Activated B cell treated with CpG ODN at 0.5 μM for 24 hours (primary cell): ENCODE results near the gene LHX3. TPM values are rescaled to one million over a fixed set of nuclear protein-coding genes. Genes with fewer than 3 reads are reported as not detected.

Source experiments
- ATAC-seq: fragments of 200-7000 bp; cut with Tn5 transposase; one replicate; pipeline ENCODE4 v1.10.0; 2021; ENCODE audit warnings: low read depth, mild to moderate bottlenecking, moderate library complexity
- CTCF ChIA-PET: fragments of 350-600 bp; sonication (Branson Sonifier 250); formaldehyde crosslinking; loops from one replicate; lab custom pipeline; 2021; ENCODE audit warnings: antibody characterized with exemption; lab: Charles Lee
- POLR2A ChIA-PET: fragments of 350-600 bp; sonication (Branson Sonifier 250); formaldehyde crosslinking; loops from one replicate; lab custom pipeline; 2021; ENCODE audit warnings: antibody characterized with exemption; lab: Charles Lee
- DNase-seq: peaks from one replicate; pipeline ENCODE4 v3.0.0; 2022
- H3K27ac Mint-ChIP-seq: one replicate; pipeline ENCODE4 v1.8.0; 2020; ENCODE audit warnings: mixed read lengths
- H3K27me3 Mint-ChIP-seq: one replicate; pipeline ENCODE4 v1.8.0; 2021; ENCODE audit warnings: mixed read lengths
- H3K36me3 Mint-ChIP-seq: one replicate; pipeline ENCODE4 v1.8.0; 2021; ENCODE audit warnings: low read depth, mixed read lengths
- H3K4me1 Mint-ChIP-seq: one replicate; pipeline ENCODE4 v1.8.0; 2021; ENCODE audit warnings: mixed read lengths
- H3K4me3 Mint-ChIP-seq: one replicate; pipeline ENCODE4 v1.8.0; 2020; ENCODE audit warnings: mild to moderate bottlenecking, mixed read lengths
- H3K9me3 Mint-ChIP-seq: one replicate; pipeline ENCODE4 v1.8.0; 2020; ENCODE audit warnings: mixed read lengths
- CTCF ChIP-seq: fragments of 200-600 bp; IDR thresholded peaks from one replicate; pipeline ENCODE4 v1.8.0; 2022; ENCODE audit warnings: antibody characterized with exemption, mild to moderate bottlenecking
- intact Hi-C: fragments of 100-400 bp; cut with micrococcal nuclease; formaldehyde crosslinking; loops from one replicate; pipeline ENCODE4 v1.15.1; 2024
- total RNA-seq: library from RNA; stranded (reverse); gene quantifications from 2 replicates; pipeline ENCODE4 v1.2.3, GENCODE V29; 2022

LHX3 gene
- total RNA-seq, 1 donor from 2014 or later: not detected

DNA sequence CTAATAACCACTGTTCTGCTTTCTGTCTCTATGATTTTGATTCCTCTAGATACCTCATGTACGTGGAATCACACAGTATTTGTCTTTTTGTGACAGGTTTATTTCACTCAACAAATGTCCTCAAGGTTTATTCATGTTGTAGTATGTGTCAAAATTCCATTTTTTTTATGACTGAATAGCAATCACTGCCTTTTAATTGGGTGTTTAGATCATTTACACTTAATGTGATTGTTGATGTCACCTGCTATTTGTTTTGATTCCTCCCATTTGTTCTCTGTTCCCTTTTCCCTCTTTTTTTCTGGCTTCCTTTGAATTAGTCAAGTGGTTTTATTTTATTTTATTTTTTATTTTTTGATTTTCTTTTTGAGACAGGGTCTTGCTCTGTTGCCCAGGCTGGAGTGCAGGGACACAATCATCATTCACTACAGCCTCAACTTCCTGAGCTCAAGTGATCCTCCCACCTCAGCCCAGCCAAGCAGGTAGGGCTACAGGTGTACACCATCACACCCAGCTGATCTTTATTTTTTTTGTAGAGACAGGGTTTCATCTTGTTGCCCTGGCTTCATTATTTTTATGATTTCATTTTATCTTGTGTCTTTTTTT lies 41.6 kb downstream of the LHX3 start:
- TF ChIP-seq CTCF: no peak
- no peak overlapping the region for H3K27ac Mint-ChIP-seq
- ATAC-seq (no peak), DNase-seq (no peak)
- no peaks in the 10 kb centered on the region for H3K36me3 Mint-ChIP-seq
- H3K27me3 Mint-ChIP-seq: peaks cover 6% of the 10 kb centered on the region
- no peak overlapping the region for H3K4me3 Mint-ChIP-seq
- intact Hi-C loops: no loop called here
- CTCF ChIA-PET: no interaction called here
- H3K4me1 Mint-ChIP-seq: no peaks in the 10 kb centered on the region
- POLR2A ChIA-PET: no interaction called here
- H3K9me3 Mint-ChIP-seq: peaks cover 7% of the 10 kb centered on the region

DNA sequence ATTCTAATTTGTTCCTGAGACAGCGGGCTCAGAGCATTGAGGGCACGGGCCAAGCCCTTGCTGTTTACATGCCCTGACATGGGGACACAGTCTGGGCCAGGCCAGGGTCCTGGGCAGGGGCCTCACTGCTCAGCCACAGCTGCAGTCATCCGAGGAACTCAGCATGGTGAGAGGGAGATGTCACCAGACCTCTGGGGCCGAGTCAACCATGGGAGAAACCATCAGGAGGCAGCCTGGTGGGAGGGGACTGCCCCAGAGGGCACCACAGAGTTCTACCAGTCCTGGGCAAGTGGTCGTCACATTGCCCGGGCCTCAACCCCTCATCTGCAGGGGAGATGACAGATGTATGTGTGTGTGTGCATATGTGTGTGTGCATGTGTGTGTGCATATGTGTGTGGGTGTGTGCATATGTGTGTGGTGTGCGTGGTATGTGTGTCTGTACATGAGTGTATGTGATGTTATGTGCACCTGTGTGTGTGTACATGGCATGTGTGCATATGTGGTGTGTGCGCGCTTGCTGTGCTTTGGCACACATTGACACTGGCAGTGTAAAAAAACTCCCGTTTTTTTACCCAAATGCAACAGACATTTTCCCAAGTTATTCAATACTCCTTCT lies 43.8 kb downstream of the LHX3 start:
- DNase-seq: no peak
- H3K27me3 Mint-ChIP-seq: peaks cover 10% of the 10 kb centered on the region
- no peak overlapping the region for H3K27ac Mint-ChIP-seq
- intact Hi-C loops: no loop called here
- no peaks in the 10 kb centered on the region for H3K36me3 Mint-ChIP-seq
- no peaks in the 10 kb centered on the region for H3K4me1 Mint-ChIP-seq
- TF ChIP-seq CTCF: no peak
- no peak for ATAC-seq
- CTCF ChIA-PET: no interaction called here
- POLR2A ChIA-PET: no interaction called here
- no peak overlapping the region for H3K4me3 Mint-ChIP-seq
- H3K9me3 Mint-ChIP-seq: peaks cover 7% of the 10 kb centered on the region

DNA sequence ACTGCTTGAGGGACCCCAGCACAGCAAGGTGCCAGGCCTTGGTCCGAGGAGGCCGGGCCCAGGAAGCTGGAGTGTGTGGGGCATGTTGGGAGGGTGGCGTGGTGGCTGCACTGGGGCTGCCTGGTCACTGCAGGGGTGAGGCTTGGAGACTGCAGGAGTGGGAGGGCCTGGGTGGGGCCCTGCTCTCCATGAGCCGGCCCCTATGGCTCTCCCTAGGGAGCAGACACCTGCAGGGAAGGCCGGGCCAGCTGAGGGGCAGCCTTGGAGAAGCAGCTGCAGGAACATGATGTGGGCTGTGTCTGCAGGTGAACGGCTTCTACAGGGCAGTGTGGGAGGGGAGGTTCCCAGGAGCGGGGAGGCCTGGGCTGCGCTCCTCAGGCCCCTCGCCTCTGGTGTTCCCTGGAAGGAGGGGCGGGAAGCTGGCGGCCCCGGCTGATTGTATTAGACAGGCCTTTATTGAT lies 44.5 kb downstream of the LHX3 start:
- no peaks in the 10 kb centered on the region for H3K4me1 Mint-ChIP-seq
- H3K27ac Mint-ChIP-seq: no peak overlapping the region

DNA sequence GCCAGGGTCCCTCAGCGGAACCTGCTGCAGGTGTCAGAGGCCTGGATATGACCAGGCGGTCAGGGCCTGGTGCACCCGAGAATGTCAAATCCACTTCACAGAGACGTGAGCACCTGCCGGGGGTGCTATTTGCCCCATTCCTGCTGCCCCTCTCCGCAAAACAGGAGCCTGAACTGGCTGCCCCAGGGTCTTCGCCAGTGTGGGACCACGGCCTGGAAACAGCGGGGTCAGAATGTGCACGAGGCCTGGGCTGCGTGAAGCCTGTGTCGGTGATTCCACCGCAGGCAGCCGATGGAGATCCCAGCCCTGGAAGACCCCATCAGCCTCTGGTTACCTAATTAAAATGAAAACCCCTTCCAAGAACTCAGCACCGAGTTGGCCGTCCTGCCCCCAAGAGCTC lies 45.1 kb downstream of the LHX3 start:
- Mint-ChIP-seq H3K4me1 (no peaks in the 10 kb centered on the region), H3K27me3 (peaks cover 16% of the 10 kb centered on the region), H3K4me3 (no peak overlapping the region), H3K27ac (no peak overlapping the region), H3K9me3 (peaks cover 7% of the 10 kb centered on the region), H3K36me3 (no peaks in the 10 kb centered on the region)
- no peak for TF ChIP-seq CTCF
- intact Hi-C loops: no loop called here
- ChIA-PET CTCF (no interaction called here), POLR2A (no interaction called here)
- ATAC-seq (no peak), DNase-seq (no peak)

More for the DNA sequence above, 44.5 kb downstream of the LHX3 start:
- Mint-ChIP-seq H3K4me3 (no peak overlapping the region), H3K36me3 (no peaks in the 10 kb centered on the region), H3K9me3 (peaks cover 7% of the 10 kb centered on the region), H3K27me3 (peaks cover 13% of the 10 kb centered on the region)
- POLR2A ChIA-PET: no interaction called here
- no peak for ATAC-seq
- no peak for TF ChIP-seq CTCF
- DNase-seq: no peak
- CTCF ChIA-PET: no interaction called here
- intact Hi-C loops: no loop called here

DNA sequence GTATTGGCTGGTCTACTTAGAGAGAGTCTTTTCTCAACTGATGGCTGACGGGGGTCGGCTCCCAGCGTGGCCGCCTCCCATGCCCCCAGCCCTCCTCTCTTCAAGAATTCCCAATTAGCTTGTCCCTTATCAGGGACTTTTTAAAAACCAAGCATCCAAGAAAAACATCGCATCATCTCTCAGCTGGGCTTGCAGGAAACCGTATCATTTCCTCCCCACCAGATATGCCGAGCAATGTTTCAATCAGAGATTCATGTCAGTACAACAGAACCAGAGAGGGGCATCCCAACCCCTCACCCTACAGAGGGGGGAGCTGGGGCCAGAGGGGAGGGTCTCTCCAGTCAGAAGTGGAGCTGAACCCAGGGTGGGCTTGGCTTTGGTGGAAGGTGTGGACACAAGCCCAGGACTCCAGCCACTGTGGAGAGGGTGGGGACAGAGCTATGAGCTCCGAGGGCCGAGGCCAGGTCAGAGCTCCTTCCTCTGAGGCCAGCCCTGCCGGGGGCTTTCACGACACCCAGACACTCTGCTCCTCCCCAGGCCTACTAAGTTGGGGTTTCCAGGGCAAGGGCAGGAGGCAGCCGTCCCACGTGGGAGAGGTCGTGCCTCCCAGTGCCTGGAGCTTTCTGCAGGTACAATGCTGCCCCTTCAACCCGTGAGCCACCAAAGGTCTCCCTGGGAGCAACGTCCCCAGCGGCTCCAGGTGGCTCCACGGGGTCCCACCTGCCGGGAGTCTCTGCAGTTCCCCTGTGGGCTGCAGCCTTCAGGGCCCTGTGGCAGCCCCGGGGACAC lies 47.3 kb downstream of the LHX3 start:
- Mint-ChIP-seq H3K27ac (no peak overlapping the region), H3K36me3 (no peaks in the 10 kb centered on the region), H3K4me1 (no peaks in the 10 kb centered on the region), H3K4me3 (no peak overlapping the region), H3K9me3 (no peaks in the 10 kb centered on the region), H3K27me3 (peaks cover 14% of the 10 kb centered on the region)
- DNase-seq (no peak), ATAC-seq (no peak)
- TF ChIP-seq CTCF: no peak
- ChIA-PET CTCF (no interaction called here), POLR2A (no interaction called here)
- intact Hi-C loops: no loop called here
